Keratinocyte (primary cell): ENCODE results near the gene TLR10. TPM values are rescaled to one million over a fixed set of nuclear protein-coding genes. Genes with fewer than 3 reads are reported as not detected.
A peak's percentile ranks its signal among the peaks of the same experiment; 100 is the strongest.

Experiments used
- DNase-seq: peaks from one replicate; pipeline ENCODE4 v3.0.0-alpha.2; 2011; ENCODE audit warnings: low read depth, missing footprints, low spot score
- FAIRE-seq: peaks from 2 replicates; lab custom pipeline; 2011; peaks lifted over from hg19 to GRCh38; lab: Jason Lieb, UNC
- H2AFZ ChIP-seq: 2 replicates; pipeline ENCODE4 v1.6.0; 2012; ENCODE audit warnings: low read length, control low read depth, inconsistent platforms; ENCODE audit not compliant: control insufficient read depth
- H3K27ac ChIP-seq: 2 replicates; pipeline ENCODE4 v1.5.1; 2011; ENCODE audit warnings: low read length; ENCODE audit not compliant: control insufficient read depth, insufficient read depth
- H3K27me3 ChIP-seq: 3 replicates; pipeline ENCODE4 v1.6.0; 2011; ENCODE audit warnings: low read length; ENCODE audit not compliant: control insufficient read depth, insufficient read depth; ENCODE audit errors: extremely low read depth
- H3K36me3 ChIP-seq, 2 experiments: 2 replicates in 1 of 2; 3 replicates in 1 of 2; pipeline ENCODE4 v1.5.1; 2011; ENCODE audit warnings: low read length in 2 of 2, mild to moderate bottlenecking in 1 of 2; ENCODE audit not compliant: control insufficient read depth in 2 of 2, insufficient read depth in 2 of 2; ENCODE audit errors: extremely low read depth in 1 of 2
- H3K4me1 ChIP-seq: 3 replicates; pipeline ENCODE4 v1.5.1; 2011; ENCODE audit warnings: low read length; ENCODE audit not compliant: control insufficient read depth, insufficient read depth; ENCODE audit errors: extremely low read depth
- H3K4me2 ChIP-seq: 3 replicates; pipeline ENCODE4 v1.6.0; 2011; ENCODE audit warnings: low read depth, low read length; ENCODE audit not compliant: control insufficient read depth, insufficient read depth; ENCODE audit errors: extremely low read depth
- H3K4me3 ChIP-seq, 3 experiments: fragments of 200-600 bp in 1 of 3; sonication (generic) in 1 of 3; 2 replicates in 2 of 3; 3 replicates in 1 of 3; pipeline ENCODE4 v1.5.1; 2011 to 2016; ENCODE audit warnings: low read length in 3 of 3, mild to moderate bottlenecking in 3 of 3, control low read depth in 2 of 3, inconsistent platforms in 1 of 3, low read depth in 1 of 3, mixed read lengths in 1 of 3, mixed run types in 1 of 3, moderate library complexity in 1 of 3; ENCODE audit not compliant: control insufficient read depth in 2 of 3, insufficient read depth in 2 of 3; ENCODE audit errors: extremely low read depth in 1 of 3
- H3K79me2 ChIP-seq: 2 replicates; pipeline ENCODE4 v1.6.0; 2012; ENCODE audit warnings: low read length; ENCODE audit not compliant: control insufficient read depth, insufficient read depth
- H3K9ac ChIP-seq: 3 replicates; pipeline ENCODE4 v1.6.0; 2011; ENCODE audit warnings: low read length; ENCODE audit not compliant: control insufficient read depth, insufficient read depth; ENCODE audit errors: extremely low read depth
- H3K9me1 ChIP-seq: 3 replicates; pipeline ENCODE4 v1.6.0; 2011; ENCODE audit warnings: low read length; ENCODE audit not compliant: control insufficient read depth, insufficient read depth; ENCODE audit errors: extremely low read depth
- H3K9me3 ChIP-seq: 2 replicates; pipeline ENCODE4 v1.5.1; 2012; ENCODE audit warnings: low read depth, low read length; ENCODE audit not compliant: control insufficient read depth
- H4K20me1 ChIP-seq: 3 replicates; pipeline ENCODE4 v1.6.0; 2011; ENCODE audit warnings: low read length; ENCODE audit not compliant: control insufficient read depth, insufficient read depth; ENCODE audit errors: extremely low read depth
- EZH2 ChIP-seq: IDR thresholded peaks from one replicate; pipeline ENCODE4 v1.6.1; 2012; ENCODE audit warnings: inconsistent platforms, mild to moderate bottlenecking, low read length, moderate library complexity
- dilution Hi-C: fragments of 300-500 bp; cut with MboI; formaldehyde crosslinking; loops from one replicate; pipeline ENCODE4 v1.7.0; 2020; ENCODE audit warnings: low sequenced_read_pairs; ENCODE audit not compliant: extremely low pct_ligation_motif_present
- polyA plus RNA-seq, 5 experiments: library from polyadenylated mRNA; depleted of rRNA in 3 of 5; stranded (reverse) in 3 of 5; stranded (forward) in 1 of 5; unstranded in 1 of 5; fragments of >200 nt; gene quantifications; 1 replicate in 1 of 5; 2 replicates in 3 of 5; 3 replicates in 1 of 5; pipeline versions ENCODE4 v1.2.1 to v1.2.3, GENCODE V29; 2011 to 2012; ENCODE audit warnings: missing spikeins in 2 of 5, low read depth in 1 of 5, low replicate concordance in 1 of 5
- TF ChIP-seq, protein P1 (sequence below), 3 experiments: IDR thresholded peaks in 1 of 3; conservative IDR thresholded peaks in 1 of 3; optimal IDR thresholded peaks in 1 of 3; 2 replicates in 2 of 3; 3 replicates in 1 of 3; pipeline versions ENCODE3 to v1.5.1; 2011; ENCODE audit warnings: low read length in 3 of 3, mild to moderate bottlenecking in 3 of 3, moderate library complexity in 2 of 3, control low read depth in 1 of 3, inconsistent platforms in 1 of 3; ENCODE audit not compliant: insufficient read depth in 2 of 3; ENCODE audit errors: extremely low read depth in 1 of 3

Gene TLR10
- polyA plus RNA-seq, 1 donor (not counting 4 experiments of a cell fraction or from before 2014, with no cell fraction given), result 0.05 TPM

DNA sequence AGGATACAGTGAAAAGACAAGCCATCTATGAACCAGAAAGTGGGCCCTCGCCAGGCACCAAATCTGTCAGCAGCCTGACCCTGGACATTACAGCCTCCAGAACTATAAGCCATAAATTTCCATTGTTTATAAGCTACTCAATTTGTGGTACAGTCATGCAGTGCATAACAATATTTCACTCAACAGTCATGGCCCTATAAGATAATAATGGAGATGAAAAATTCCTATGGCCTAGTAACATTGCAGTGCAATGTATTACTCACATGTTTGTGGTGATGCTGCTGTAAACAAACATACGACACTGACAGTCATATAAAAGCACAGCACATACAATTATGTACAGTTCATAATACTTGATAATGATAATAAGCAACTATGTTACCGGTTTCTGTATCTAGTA, 38.9 kb upstream of the TLR10 start:
- dilution Hi-C loops, result no loop called here
- peaks cover 26% of the 10 kb centered on the region for H3K4me1 ChIP-seq
- H3K9me3 ChIP-seq, result no peaks in the 10 kb centered on the region
- TF ChIP-seq, protein P1, sequence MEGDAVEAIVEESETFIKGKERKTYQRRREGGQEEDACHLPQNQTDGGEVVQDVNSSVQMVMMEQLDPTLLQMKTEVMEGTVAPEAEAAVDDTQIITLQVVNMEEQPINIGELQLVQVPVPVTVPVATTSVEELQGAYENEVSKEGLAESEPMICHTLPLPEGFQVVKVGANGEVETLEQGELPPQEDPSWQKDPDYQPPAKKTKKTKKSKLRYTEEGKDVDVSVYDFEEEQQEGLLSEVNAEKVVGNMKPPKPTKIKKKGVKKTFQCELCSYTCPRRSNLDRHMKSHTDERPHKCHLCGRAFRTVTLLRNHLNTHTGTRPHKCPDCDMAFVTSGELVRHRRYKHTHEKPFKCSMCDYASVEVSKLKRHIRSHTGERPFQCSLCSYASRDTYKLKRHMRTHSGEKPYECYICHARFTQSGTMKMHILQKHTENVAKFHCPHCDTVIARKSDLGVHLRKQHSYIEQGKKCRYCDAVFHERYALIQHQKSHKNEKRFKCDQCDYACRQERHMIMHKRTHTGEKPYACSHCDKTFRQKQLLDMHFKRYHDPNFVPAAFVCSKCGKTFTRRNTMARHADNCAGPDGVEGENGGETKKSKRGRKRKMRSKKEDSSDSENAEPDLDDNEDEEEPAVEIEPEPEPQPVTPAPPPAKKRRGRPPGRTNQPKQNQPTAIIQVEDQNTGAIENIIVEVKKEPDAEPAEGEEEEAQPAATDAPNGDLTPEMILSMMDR (optimal IDR thresholded peaks at IDR 0.05 in 1 of 3, IDR thresholded peaks at IDR 0.05 in 1 of 3, conservative IDR thresholded peaks at IDR 0.05 in 1 of 3; ENCODE audit: extremely low read depth in 1 of 3, insufficient read depth in 2 of 3, low read length in 3 of 3), result no peak
- H3K36me3 ChIP-seq, result no peaks in the 10 kb centered on the region
- no peak overlapping the region for H3K9ac ChIP-seq
- no peak overlapping the region for H3K27ac ChIP-seq
- H3K79me2 ChIP-seq, result no peaks in the 10 kb centered on the region
- H3K4me3 ChIP-seq, result no peak overlapping the region
- H3K9me1 ChIP-seq, result no peaks in the 10 kb centered on the region
- no peak overlapping the region for H2AFZ ChIP-seq
- DNase-seq, result no peak
- FAIRE-seq, result no peak
- no peaks in the 10 kb centered on the region for H4K20me1 ChIP-seq
- no peaks in the 10 kb centered on the region for H3K27me3 ChIP-seq
- H3K4me2 ChIP-seq, result no peak overlapping the region

- TF ChIP-seq, protein P1 (optimal IDR thresholded peaks at IDR 0.05 in 1 of 3, IDR thresholded peaks at IDR 0.05 in 1 of 3, conservative IDR thresholded peaks at IDR 0.05 in 1 of 3; ENCODE audit: extremely low read depth in 1 of 3, insufficient read depth in 2 of 3, low read length in 3 of 3), result no peak
- TF ChIP-seq EZH2, result no peak
- DNase-seq, result no peak
- Histone ChIP-seq H3K79me2 (no peaks in the 10 kb centered on the region), H3K27ac (no peak overlapping the region), H3K27me3 (no peaks in the 10 kb centered on the region), H3K4me1 (peaks cover 26% of the 10 kb centered on the region), H3K9ac (peak overlapping the region; percentile 8), H3K4me2 (no peak overlapping the region), H3K4me3 (no peak overlapping the region), H2AFZ (peak overlapping the region; percentile 61), H3K9me1 (no peaks in the 10 kb centered on the region), H3K36me3 (no peaks in the 10 kb centered on the region), H3K9me3 (no peaks in the 10 kb centered on the region), H4K20me1 (no peaks in the 10 kb centered on the region)
- peak; percentile 43 for FAIRE-seq
- dilution Hi-C loops, result no loop called here
Observed at GRCh38 chr4:38820329-38821061, 37.7 kb upstream of the TLR10 start.
